GM18517 (cell line): ENCODE measurements around the gene TRPM4.
"Not testable (repeated sequence)": the region's sequence is repeated elsewhere in the genome, so short reads cannot be mapped to it uniquely, and the experiment has no call there.

Experiments
- ATAC-seq: cut with Tn5 transposase; IDR thresholded peaks from one replicate; pipeline ENCODE4 v1.9.1; 2021; ENCODE audit warnings: mild to moderate bottlenecking, moderate library complexity; ENCODE audit not compliant: unreplicated experiment

TRPM4 gene

GRCh38 chr19:49126575-49126974 lies 31.0 kb upstream of the TRPM4 start:
- no peak for ATAC-seq

GRCh38 chr19:49127225-49127624 lies 30.4 kb upstream of the TRPM4 start:
- ATAC-seq: not testable (repeated sequence)

GRCh38 chr19:49127674-49128544 lies 29.7 kb upstream of the TRPM4 start:
- ATAC-seq: peak; percentile 82

GRCh38 chr19:49128545-49129237 lies 28.9 kb upstream of the TRPM4 start:
- no peak for ATAC-seq

GRCh38 chr19:49129238-49129583 lies 28.4 kb upstream of the TRPM4 start:
- no peak for ATAC-seq

- no peak for ATAC-seq
Measured at GRCh38 chr19:49130325-49130724, 27.3 kb upstream of the TRPM4 start.

- no peak for ATAC-seq
Measured at GRCh38 chr19:49132974-49133609, 24.5 kb upstream of the TRPM4 start.

- no peak for ATAC-seq
Measured at GRCh38 chr19:49133621-49134454, 23.8 kb upstream of the TRPM4 start.

- ATAC-seq: no peak
Measured at GRCh38 chr19:49135686-49136085, 21.9 kb upstream of the TRPM4 start.

- no peak for ATAC-seq
Measured at GRCh38 chr19:49136771-49137171, 20.8 kb upstream of the TRPM4 start.

GRCh38 chr19:49140951-49141350 lies 16.6 kb upstream of the TRPM4 start:
- ATAC-seq: no peak

- no peak for ATAC-seq
Measured at GRCh38 chr19:49141352-49141751, 16.2 kb upstream of the TRPM4 start.

GRCh38 chr19:49142866-49143335 lies 14.7 kb upstream of the TRPM4 start:
- ATAC-seq: peak; percentile 78

GRCh38 chr19:49145573-49146407 lies 11.8 kb upstream of the TRPM4 start:
- no peak for ATAC-seq

GRCh38 chr19:49146408-49146770 lies 11.2 kb upstream of the TRPM4 start:
- not testable (repeated sequence) for ATAC-seq

GRCh38 chr19:49148044-49148682 lies 9.4 kb upstream of the TRPM4 start:
- no peak for ATAC-seq

GRCh38 chr19:49148784-49149651 lies 8.6 kb upstream of the TRPM4 start:
- ATAC-seq: no peak

- ATAC-seq: no peak
Measured at GRCh38 chr19:49149652-49150105, 7.9 kb upstream of the TRPM4 start.
